ENCODE measurements around the gene KLHL21.
"Not testable (repeated sequence)": the region's sequence is repeated elsewhere in the genome, so short reads cannot be mapped to it uniquely, and the experiment has no call there.

The KLHL21 gene

DNA sequence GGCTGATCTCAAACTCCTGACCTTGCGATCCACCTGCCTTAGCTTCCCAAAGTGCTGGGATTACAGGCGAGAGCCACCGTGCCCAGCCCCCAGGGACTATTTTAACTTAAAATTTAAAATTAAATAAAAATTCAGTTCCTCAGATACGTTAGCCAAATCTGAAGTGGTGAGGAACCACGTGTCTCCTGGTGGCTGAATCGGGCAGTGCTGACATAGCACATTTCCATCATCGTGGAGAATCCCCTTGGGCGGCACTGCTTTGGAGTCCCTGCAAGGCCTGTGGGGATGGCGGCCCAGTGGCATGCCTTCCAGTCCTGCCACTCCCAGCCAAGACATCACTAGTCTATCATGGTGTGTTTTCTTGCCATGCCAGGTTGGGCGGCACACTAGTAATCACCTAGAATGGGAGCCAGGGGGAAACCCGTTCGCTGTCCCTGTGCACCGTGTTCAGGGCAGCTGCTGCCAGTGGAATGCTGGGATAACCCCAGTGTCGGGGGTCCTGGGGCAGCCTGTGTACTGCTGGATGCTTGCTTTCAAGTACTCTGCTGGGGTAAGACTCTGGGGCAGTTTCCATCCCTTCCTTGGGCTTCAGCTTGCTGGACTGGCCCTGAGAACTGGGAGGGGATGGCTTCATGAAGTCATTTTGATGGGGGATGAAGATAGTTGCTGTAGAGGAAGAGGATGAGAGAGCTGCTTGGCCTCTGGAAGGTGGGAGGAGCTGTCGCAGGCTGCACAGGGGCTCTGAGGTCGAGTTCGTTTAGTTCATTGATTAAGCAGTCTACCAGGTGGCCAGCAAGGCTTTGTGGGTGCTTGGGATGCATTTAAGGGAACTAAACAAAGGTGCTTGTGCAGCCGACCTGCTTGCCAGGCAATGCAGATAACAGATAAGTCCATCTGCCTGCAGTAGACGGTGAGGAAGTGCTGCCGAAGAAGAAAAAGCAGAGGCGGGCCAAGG is 18.3 kb downstream of the KLHL21 start:
- DNase-seq (ENCODE audit: low read depth, low spot score), result no peak

DNA sequence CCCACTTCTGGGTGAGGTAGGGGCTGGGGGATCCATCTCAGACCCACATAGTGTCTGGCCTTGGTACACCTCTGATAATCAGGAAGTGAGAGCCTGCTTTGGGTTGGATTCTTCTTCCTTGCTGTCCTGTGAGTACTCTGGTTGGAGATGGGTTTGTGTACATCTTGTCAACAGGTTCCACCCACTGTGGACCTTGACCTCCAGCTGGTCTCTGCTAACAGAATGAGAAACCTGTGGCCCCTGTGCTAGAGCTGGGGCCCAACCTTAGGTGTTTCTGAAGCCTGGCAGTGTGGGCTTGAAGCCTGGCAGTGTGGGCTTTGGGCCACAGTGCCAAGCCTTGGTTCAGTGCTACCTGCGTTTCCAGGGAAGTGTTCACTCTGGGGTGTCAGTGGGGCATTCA is 20.3 kb downstream of the KLHL21 start:
- DNase-seq (ENCODE audit: low read depth, low spot score), result no peak

GRCh38 chr1:6581561-6582305 is 20.9 kb downstream of the KLHL21 start:
- no peak for DNase-seq (ENCODE audit: low read depth, low spot score)

- DNase-seq (ENCODE audit: low read depth, low spot score), result no peak
Measured at GRCh38 chr1:6580593-6581409, 21.9 kb downstream of the KLHL21 start.

GRCh38 chr1:6580119-6580592 is 22.5 kb downstream of the KLHL21 start:
- no peak for DNase-seq (ENCODE audit: low read depth, low spot score)

GRCh38 chr1:6579374-6580118 is 23.1 kb downstream of the KLHL21 start, which contains the start of gene ZBTB48:
ZBTB48 (plus strand) TSS chr1:6579994; CDS start chr1:6580610, 616 bp downstream.
- DNase-seq (ENCODE audit: low read depth, low spot score), result peak; percentile 91

DNA sequence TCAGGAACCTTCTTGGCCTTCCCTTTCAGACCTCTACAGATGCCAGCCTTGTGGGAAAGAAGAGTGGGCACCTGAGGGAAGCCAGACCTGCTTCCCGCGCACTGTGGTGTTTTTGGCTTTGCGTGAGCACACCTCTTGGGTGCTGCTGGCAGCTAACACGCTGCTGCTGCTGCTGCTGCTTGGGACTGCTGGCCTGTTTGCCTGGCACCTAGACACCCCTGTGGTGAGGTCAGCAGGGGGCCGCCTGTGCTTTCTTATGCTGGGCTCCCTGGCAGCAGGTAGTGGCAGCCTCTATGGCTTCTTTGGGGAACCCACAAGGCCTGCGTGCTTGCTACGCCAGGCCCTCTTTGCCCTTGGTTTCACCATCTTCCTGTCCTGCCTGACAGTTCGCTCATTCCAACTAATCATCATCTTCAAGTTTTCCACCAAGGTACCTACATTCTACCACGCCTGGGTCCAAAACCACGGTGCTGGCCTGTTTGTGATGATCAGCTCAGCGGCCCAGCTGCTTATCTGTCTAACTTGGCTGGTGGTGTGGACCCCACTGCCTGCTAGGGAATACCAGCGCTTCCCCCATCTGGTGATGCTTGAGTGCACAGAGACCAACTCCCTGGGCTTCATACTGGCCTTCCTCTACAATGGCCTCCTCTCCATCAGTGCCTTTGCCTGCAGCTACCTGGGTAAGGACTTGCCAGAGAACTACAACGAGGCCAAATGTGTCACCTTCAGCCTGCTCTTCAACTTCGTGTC is 23.9 kb downstream of the KLHL21 start:
- DNase-seq (ENCODE audit: low read depth, low spot score), result no peak

DNA sequence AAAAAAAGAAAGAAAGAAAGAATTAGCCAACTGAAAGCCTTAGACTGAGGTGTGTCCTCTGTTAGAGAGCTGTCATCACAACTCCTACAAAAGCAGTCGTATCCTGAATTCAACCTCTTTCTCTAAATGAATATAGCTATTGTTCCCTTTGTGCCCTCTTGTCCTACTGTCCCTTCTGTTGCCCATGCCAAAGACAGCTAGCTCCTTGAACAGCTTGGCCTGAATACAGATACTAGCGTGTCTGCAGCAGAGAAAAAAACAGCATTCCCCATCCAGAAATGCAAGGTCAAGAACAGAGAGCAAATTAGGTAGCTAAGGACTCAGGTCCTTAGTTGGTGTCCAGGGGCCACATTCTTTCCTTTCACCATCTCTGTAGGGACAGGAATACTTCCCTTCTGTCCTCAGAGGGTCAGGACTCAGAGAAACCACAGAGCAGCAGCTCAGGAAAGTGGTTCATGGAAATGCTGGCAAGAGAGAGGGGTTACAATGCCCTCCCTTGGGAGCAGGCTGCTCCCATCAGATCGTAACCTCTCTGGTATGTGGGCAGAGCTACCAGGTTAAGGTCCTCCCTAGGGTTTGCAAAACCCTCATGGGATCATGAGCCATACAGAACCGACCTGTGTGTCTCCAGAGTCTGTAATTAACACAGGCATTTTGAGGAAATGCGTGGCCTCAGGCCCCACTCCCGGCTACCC is 24.7 kb downstream of the KLHL21 start:
- DNase-seq (ENCODE audit: low read depth, low spot score), result no peak

DNA sequence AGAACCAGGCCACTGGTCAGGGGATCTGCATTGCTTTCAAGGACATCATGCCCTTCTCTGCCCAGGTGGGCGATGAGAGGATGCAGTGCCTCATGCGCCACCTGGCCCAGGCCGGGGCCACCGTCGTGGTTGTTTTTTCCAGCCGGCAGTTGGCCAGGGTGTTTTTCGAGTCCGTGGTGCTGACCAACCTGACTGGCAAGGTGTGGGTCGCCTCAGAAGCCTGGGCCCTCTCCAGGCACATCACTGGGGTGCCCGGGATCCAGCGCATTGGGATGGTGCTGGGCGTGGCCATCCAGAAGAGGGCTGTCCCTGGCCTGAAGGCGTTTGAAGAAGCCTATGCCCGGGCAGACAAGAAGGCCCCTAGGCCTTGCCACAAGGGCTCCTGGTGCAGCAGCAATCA is 27.9 kb downstream of the KLHL21 start:
- DNase-seq (ENCODE audit: low read depth, low spot score), result no peak

DNA sequence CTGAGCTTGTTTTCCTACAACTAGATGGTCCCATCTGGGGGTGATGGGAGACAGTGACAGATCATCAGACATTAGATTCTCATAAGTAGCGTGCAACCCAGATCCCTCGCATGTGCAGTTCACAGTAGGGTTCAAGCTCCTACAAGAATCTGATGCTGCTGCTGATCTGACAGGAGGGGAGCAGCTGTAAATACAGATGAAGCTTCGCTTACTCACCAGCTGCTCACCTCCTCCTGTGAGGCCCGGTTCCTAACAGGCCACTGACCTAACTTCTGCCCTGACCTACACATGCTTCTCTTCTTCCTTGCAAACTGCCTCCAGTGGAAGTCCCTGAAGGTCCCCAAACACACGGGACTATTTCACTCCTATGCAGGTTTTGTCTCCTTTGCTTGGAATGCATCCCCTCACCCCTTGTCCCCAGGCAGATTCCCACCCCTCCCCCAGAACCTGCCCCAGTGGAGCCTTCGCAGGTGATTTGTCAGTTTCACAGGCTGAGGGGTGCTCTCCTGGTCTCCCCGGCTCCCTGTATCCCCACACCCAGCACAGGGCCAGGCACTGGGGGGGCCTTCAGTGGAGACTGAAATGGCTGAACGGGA is 28.5 kb downstream of the KLHL21 start:
- DNase-seq (ENCODE audit: low read depth, low spot score), result no peak

- no peak for DNase-seq (ENCODE audit: low read depth, low spot score)
Measured at GRCh38 chr1:6572653-6573383, 29.9 kb downstream of the KLHL21 start.

- DNase-seq (ENCODE audit: low read depth, low spot score), result no peak
Measured at GRCh38 chr1:6570987-6571386, 31.7 kb downstream of the KLHL21 start.

DNA sequence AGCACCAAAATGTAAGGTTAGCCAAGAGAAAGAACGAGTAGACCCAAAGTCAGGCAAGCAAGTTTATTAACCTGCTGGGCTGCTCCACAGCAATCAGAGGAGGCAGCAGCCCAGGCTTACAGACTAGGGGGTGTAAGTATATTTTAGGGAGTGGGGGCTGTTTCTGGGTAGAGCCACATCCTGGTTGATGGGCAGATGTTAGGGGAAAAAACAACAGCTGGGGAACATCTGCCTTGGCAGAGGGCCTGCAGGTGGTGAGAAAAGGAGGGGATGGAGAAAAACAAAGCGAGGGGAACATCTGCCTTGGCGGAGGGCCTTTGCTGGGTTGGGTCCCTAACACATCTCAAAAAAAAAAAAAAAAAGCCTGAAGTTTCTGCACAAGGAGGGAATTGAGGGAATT is 32.6 kb downstream of the KLHL21 start:
- no peak for DNase-seq (ENCODE audit: low read depth, low spot score)

DNA sequence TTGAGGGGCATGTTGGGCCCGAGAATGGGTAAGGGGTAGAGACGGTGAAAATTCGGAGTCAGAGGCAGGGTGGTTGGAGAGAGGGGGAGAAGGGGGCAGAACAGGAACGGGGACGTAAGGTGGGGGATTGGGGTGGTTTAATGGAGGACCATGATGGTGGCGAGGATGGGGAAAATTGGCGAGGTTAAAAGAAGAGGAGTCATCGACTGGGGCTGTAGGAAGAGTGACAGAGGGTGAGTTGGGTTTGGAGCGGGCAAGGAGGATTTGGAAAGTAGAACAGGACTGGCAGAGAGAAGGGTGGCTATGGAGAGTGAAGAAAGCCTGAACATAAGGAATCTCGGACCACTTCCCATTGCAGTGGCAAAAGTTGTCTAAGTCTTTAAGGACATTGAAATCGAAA is 33.6 kb downstream of the KLHL21 start:
- no peak for DNase-seq (ENCODE audit: low read depth, low spot score)

DNA sequence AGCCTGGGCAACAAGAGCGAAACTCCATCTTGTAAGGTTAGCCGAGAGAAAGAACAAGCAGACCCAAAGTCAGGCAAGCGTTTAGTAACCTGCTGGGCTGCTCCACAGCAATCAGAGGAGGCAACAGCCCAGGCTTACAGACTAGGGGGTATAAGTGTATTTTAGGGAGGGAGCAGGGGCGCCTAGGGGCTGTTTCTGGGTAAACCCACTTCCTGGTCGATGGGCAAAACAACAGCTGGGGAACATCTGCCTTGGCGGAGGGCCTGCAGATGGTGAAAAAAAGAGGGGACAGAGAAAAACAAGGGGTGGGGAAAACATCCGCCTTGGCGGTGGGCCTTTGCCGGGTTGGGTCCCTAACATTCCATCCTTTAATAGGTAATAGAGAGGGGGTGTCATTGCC is 42.4 kb downstream of the KLHL21 start:
- no peak for DNase-seq (ENCODE audit: low read depth, low spot score)

DNA sequence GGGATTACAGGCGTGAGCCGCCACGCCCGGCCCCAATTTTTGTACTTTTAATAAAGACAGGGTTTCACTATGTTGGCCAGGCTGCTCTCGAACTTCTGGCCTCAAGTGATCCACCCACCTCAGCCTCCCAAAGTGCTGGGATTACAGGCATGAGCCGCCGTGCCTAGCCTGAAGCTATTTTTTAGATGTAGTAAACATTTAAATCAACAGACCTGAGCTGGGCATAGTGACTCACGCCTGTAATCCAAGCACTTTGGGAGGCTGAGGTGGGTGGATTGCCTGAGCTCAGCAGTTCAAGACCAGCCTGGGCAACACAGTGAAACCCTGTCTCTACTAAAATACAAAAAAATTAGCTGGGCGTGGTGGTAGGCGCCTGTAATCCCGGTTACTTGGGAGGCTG is 43.5 kb downstream of the KLHL21 start:
- DNase-seq (ENCODE audit: low read depth, low spot score), result not testable (repeated sequence)

GRCh38 chr1:6557597-6557996 is 45.1 kb downstream of the KLHL21 start:
- no peak for DNase-seq (ENCODE audit: low read depth, low spot score)

Measured in smooth muscle cell of the brain vasculature (primary cell).